Activated B cell treated with CpG ODN at 0.5 μM for 24 hours (primary cell): ENCODE measurements around the gene PPP4R2. TPM values are rescaled to one million over a fixed set of nuclear protein-coding genes. Genes with fewer than 3 reads are reported as not detected.

ENCODE experiments used
- ATAC-seq: fragments of 200-7000 bp; cut with Tn5 transposase; one replicate; pipeline ENCODE4 v1.10.0; 2021; ENCODE audit warnings: low read depth, mild to moderate bottlenecking, moderate library complexity
- CTCF ChIA-PET: fragments of 350-600 bp; sonication (Branson Sonifier 250); formaldehyde crosslinking; loops from one replicate; lab custom pipeline; 2021; ENCODE audit warnings: antibody characterized with exemption; lab: Charles Lee
- POLR2A ChIA-PET: fragments of 350-600 bp; sonication (Branson Sonifier 250); formaldehyde crosslinking; loops from one replicate; lab custom pipeline; 2021; ENCODE audit warnings: antibody characterized with exemption; lab: Charles Lee
- DNase-seq: peaks from one replicate; pipeline ENCODE4 v3.0.0; 2022
- H3K27ac Mint-ChIP-seq: one replicate; pipeline ENCODE4 v1.8.0; 2020; ENCODE audit warnings: mixed read lengths
- H3K27me3 Mint-ChIP-seq: one replicate; pipeline ENCODE4 v1.8.0; 2021; ENCODE audit warnings: mixed read lengths
- H3K36me3 Mint-ChIP-seq: one replicate; pipeline ENCODE4 v1.8.0; 2021; ENCODE audit warnings: low read depth, mixed read lengths
- H3K4me1 Mint-ChIP-seq: one replicate; pipeline ENCODE4 v1.8.0; 2021; ENCODE audit warnings: mixed read lengths
- H3K4me3 Mint-ChIP-seq: one replicate; pipeline ENCODE4 v1.8.0; 2020; ENCODE audit warnings: mild to moderate bottlenecking, mixed read lengths
- H3K9me3 Mint-ChIP-seq: one replicate; pipeline ENCODE4 v1.8.0; 2020; ENCODE audit warnings: mixed read lengths
- intact Hi-C: fragments of 100-400 bp; cut with micrococcal nuclease; formaldehyde crosslinking; loops from one replicate; pipeline ENCODE4 v1.15.1; 2024
- total RNA-seq: library from RNA; stranded (reverse); gene quantifications from 2 replicates; pipeline ENCODE4 v1.2.3, GENCODE V29; 2022
- TF ChIP-seq, protein P1 (sequence below): fragments of 200-600 bp; IDR thresholded peaks from one replicate; pipeline ENCODE4 v1.8.0; 2022; ENCODE audit warnings: antibody characterized with exemption, mild to moderate bottlenecking

Gene PPP4R2
- total RNA-seq, 1 donor from 2014 or later: 59.7 TPM

DNA sequence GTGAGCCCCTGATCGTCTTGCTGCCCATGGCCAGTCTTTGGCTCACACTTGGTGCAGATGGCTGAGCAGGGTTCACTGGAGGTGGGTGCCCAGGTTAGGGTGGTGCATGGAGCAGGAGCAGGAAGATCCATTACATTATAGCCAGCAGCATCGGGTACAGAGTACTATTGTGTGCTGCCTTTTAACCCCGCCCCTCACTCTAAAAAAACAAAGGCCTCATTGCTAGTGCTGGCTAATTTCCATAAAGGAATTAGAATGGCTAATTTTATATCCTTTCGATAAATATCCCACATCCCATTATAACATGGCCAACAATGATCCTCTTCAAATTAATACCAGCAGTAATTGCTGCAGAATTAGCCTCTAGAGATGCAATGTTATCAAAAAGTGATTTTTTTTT lies 45.8 kb upstream of the PPP4R2 start:
- Mint-ChIP-seq H3K36me3 (no peaks in the 10 kb centered on the region), H3K27ac (no peak overlapping the region), H3K27me3 (no peaks in the 10 kb centered on the region), H3K4me3 (no peak overlapping the region), H3K9me3 (no peaks in the 10 kb centered on the region), H3K4me1 (peaks cover 6% of the 10 kb centered on the region)
- ChIA-PET CTCF (no interaction called here), POLR2A (no interaction called here)
- intact Hi-C loops: no loop called here
- TF ChIP-seq, protein P1, sequence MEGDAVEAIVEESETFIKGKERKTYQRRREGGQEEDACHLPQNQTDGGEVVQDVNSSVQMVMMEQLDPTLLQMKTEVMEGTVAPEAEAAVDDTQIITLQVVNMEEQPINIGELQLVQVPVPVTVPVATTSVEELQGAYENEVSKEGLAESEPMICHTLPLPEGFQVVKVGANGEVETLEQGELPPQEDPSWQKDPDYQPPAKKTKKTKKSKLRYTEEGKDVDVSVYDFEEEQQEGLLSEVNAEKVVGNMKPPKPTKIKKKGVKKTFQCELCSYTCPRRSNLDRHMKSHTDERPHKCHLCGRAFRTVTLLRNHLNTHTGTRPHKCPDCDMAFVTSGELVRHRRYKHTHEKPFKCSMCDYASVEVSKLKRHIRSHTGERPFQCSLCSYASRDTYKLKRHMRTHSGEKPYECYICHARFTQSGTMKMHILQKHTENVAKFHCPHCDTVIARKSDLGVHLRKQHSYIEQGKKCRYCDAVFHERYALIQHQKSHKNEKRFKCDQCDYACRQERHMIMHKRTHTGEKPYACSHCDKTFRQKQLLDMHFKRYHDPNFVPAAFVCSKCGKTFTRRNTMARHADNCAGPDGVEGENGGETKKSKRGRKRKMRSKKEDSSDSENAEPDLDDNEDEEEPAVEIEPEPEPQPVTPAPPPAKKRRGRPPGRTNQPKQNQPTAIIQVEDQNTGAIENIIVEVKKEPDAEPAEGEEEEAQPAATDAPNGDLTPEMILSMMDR: no peak
- ATAC-seq: no peak
- no peak for DNase-seq

DNA sequence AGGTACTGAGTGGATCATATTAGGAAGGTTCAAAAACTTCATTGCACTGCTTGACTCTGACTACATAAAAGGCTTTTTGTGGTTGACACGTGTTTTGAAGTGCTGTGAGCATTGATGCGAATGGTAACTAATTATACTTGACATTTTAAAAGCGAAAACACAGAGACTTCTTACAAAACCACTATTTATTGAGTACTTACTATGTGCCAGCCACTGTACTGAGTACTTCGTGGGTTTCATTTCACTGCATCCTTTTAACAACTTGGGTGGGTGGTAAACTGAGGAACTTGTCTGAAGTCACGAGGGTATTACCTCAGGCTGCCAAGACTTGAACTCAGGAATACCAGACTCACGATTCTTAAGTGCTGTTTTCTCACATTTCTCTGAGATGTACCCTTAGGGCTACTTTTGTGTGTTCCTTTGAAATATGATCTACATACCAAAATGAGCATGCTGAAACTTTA lies 45.3 kb upstream of the PPP4R2 start:
- no peaks in the 10 kb centered on the region for H3K36me3 Mint-ChIP-seq
- no peak overlapping the region for H3K27ac Mint-ChIP-seq
- ChIA-PET CTCF (no interaction called here), POLR2A (no interaction called here)
- no peak overlapping the region for H3K4me3 Mint-ChIP-seq
- intact Hi-C loops: no loop called here
- DNase-seq (no peak), ATAC-seq (no peak)
- no peaks in the 10 kb centered on the region for H3K9me3 Mint-ChIP-seq
- H3K4me1 Mint-ChIP-seq: peaks cover 6% of the 10 kb centered on the region
- TF ChIP-seq, protein P1: no peak
- peaks cover 2% of the 10 kb centered on the region for H3K27me3 Mint-ChIP-seq

DNA sequence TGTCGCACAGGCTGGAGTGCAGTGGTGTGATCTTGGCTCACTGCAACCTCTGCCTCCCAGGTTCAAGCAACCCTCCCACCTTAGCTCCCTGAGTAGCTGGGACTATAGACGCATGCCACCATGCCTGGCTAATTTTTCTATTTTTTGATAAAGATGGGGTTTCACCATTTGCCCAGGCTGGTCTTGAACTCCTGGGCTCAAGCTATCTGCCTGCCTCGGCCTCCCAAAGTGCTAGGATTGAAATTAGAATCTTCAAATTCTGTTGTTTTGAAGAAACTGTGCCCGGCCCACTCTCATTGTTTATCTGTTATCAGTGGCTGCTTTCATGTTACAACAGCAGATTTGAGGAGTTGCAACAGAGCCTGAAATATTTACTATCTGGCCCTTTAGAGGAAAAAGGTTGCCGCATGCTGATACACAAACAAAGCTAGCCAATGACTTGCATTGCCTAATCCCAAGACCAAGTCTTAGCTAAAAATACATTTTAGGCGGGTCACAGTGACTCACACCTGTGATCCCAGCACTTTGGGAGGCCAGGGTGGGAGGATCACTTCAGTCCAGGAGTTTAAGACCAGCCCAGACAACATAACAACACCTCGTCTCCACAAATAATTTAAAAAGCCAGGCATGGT lies 43.2 kb upstream of the PPP4R2 start:
- ATAC-seq: no peak
- Mint-ChIP-seq H3K27me3 (peaks cover 2% of the 10 kb centered on the region), H3K9me3 (no peaks in the 10 kb centered on the region), H3K4me1 (peaks cover 11% of the 10 kb centered on the region), H3K4me3 (no peak overlapping the region), H3K27ac (no peak overlapping the region), H3K36me3 (no peaks in the 10 kb centered on the region)
- CTCF ChIA-PET: no interaction called here
- TF ChIP-seq, protein P1: no peak
- POLR2A ChIA-PET: no interaction called here
- no peak for DNase-seq
- intact Hi-C loops: no loop called here

DNA sequence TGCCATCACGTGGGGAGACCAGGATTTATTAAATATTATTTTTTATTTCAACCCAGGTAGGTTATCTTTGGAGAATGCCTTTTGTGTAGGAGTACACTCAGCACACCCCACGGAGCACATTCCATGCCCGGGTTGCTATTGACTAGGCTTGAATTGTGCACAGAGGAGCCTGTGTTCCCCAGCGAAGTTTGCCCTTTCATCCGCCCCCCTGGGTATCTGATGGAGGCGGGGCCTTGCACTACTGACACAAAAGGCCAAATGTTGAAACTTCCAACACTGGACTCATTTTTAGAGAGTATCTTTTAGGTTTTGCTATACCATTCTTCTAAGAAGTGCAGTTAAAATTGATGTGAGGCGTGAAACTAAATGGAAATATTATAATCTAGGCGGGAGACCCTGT lies 39.3 kb upstream of the PPP4R2 start:
- POLR2A ChIA-PET: no interaction called here
- Mint-ChIP-seq H3K27ac (no peak overlapping the region), H3K9me3 (no peaks in the 10 kb centered on the region), H3K36me3 (no peaks in the 10 kb centered on the region), H3K4me3 (no peak overlapping the region), H3K4me1 (peaks cover 5% of the 10 kb centered on the region), H3K27me3 (peaks cover 2% of the 10 kb centered on the region)
- TF ChIP-seq, protein P1: no peak
- DNase-seq (no peak), ATAC-seq (no peak)
- intact Hi-C loops: no loop called here
- CTCF ChIA-PET: no interaction called here

DNA sequence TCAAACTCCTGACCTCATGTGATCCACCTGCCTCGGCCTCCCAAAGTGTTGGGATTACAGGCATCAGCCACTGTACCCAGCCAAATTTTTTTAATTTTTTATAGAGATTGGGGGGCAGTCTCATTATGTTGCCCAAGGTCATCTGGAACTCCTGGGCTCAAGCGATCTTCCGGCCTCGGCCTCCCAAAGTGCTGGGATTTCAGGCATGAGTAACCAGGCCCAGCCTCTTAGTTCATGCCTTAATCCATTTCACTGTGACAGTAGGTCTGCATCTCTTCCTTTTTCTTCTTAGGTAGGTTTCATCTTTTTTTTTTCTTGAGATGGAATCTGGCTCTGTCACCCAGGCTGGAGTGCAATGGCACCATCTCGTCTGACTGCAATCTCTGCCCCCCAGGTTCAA lies 37.3 kb upstream of the PPP4R2 start:
- no peak overlapping the region for H3K4me3 Mint-ChIP-seq
- H3K4me1 Mint-ChIP-seq: peaks cover 5% of the 10 kb centered on the region
- no peak overlapping the region for H3K27ac Mint-ChIP-seq
- H3K27me3 Mint-ChIP-seq: peaks cover 2% of the 10 kb centered on the region
- ChIA-PET POLR2A (no interaction called here), CTCF (no interaction called here)
- TF ChIP-seq, protein P1: no peak
- DNase-seq (no peak), ATAC-seq (no peak)
- H3K9me3 Mint-ChIP-seq: no peaks in the 10 kb centered on the region
- intact Hi-C loops: no loop called here
- no peaks in the 10 kb centered on the region for H3K36me3 Mint-ChIP-seq
